Activated CD4-positive, alpha-beta T cell treated with anti-CD3 and anti-CD28 coated beads for 24 hours (primary cell): ENCODE measurements around the gene GNAL.

Source experiments
- DNase-seq, 2 donors: peaks; one replicate each; pipeline ENCODE4 v3.0.0-alpha.2; 2020; ENCODE audit warnings: low read depth in 2 of 2

The GNAL gene

GRCh38 chr18:11808001-11808855, 119.2 kb downstream of the GNAL start:
- DNase-seq: no peak

GRCh38 chr18:11809895-11810294, 120.8 kb downstream of the GNAL start:
- no peak for DNase-seq

- no peak for DNase-seq
Observed at GRCh38 chr18:11810379-11810778, 121.3 kb downstream of the GNAL start.

- no peak for DNase-seq
Observed at GRCh38 chr18:11811009-11811408, 121.9 kb downstream of the GNAL start.

GRCh38 chr18:11817229-11817628, 128.2 kb downstream of the GNAL start:
- DNase-seq: no peak

- DNase-seq: no peak
Observed at GRCh38 chr18:11818486-11819203, 129.6 kb downstream of the GNAL start.

- DNase-seq: no peak
Observed at GRCh38 chr18:11819938-11820337, 130.9 kb downstream of the GNAL start.

- no peak for DNase-seq
Observed at GRCh38 chr18:11820697-11821096, 131.6 kb downstream of the GNAL start.

GRCh38 chr18:11821208-11821607, 132.1 kb downstream of the GNAL start:
- DNase-seq: no peak

- no peak for DNase-seq
Observed at GRCh38 chr18:11821643-11822237, 132.7 kb downstream of the GNAL start.

GRCh38 chr18:11823545-11823944, 134.5 kb downstream of the GNAL start:
- DNase-seq: no peak

- DNase-seq: no peak
Observed at GRCh38 chr18:11826836-11827235, 137.8 kb downstream of the GNAL start.

- no peak for DNase-seq
Observed at GRCh38 chr18:11828786-11829432, 139.8 kb downstream of the GNAL start.

GRCh38 chr18:11830585-11830984, 141.5 kb downstream of the GNAL start:
- no peak for DNase-seq

- DNase-seq: no peak
Observed at GRCh38 chr18:11831921-11832320, 142.9 kb downstream of the GNAL start.

- no peak for DNase-seq
Observed at GRCh38 chr18:11834772-11835171, 145.7 kb downstream of the GNAL start.

GRCh38 chr18:11839556-11839955, 150.5 kb downstream of the GNAL start:
- DNase-seq: no peak

- DNase-seq: no peak
Observed at GRCh38 chr18:11840493-11840892, 151.4 kb downstream of the GNAL start.

GRCh38 chr18:11842562-11842961, 153.5 kb downstream of the GNAL start:
- no peak for DNase-seq

GRCh38 chr18:11844436-11844835, 155.4 kb downstream of the GNAL start:
- no peak for DNase-seq

GRCh38 chr18:11845654-11846053, 156.6 kb downstream of the GNAL start:
- DNase-seq: no peak

- no peak for DNase-seq
Observed at GRCh38 chr18:11847811-11848210, 158.7 kb downstream of the GNAL start.
